GM12873 (cell line): ENCODE measurements around the gene KIFAP3.

Source experiments
- TF ChIP-seq, protein P1 (sequence below): IDR thresholded peaks from 2 replicates; pipeline ENCODE4 v1.5.1; 2012; ENCODE audit warnings: low read depth, mild to moderate bottlenecking, moderate library complexity, low read length, control low read depth; ENCODE audit not compliant: insufficient read depth; ENCODE audit errors: missing control alignments

Gene KIFAP3

GRCh38 chr1:170041423-170042192 lies 32.9 kb downstream of the KIFAP3 start:
- TF ChIP-seq, protein P1, sequence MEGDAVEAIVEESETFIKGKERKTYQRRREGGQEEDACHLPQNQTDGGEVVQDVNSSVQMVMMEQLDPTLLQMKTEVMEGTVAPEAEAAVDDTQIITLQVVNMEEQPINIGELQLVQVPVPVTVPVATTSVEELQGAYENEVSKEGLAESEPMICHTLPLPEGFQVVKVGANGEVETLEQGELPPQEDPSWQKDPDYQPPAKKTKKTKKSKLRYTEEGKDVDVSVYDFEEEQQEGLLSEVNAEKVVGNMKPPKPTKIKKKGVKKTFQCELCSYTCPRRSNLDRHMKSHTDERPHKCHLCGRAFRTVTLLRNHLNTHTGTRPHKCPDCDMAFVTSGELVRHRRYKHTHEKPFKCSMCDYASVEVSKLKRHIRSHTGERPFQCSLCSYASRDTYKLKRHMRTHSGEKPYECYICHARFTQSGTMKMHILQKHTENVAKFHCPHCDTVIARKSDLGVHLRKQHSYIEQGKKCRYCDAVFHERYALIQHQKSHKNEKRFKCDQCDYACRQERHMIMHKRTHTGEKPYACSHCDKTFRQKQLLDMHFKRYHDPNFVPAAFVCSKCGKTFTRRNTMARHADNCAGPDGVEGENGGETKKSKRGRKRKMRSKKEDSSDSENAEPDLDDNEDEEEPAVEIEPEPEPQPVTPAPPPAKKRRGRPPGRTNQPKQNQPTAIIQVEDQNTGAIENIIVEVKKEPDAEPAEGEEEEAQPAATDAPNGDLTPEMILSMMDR, result no peak

GRCh38 chr1:170032531-170033280 lies 41.8 kb downstream of the KIFAP3 start:
- TF ChIP-seq, protein P1, result no peak

GRCh38 chr1:170030212-170030611 lies 44.3 kb downstream of the KIFAP3 start:
- TF ChIP-seq, protein P1, result no peak

GRCh38 chr1:170027760-170028159 lies 46.7 kb downstream of the KIFAP3 start:
- TF ChIP-seq, protein P1, result no peak

GRCh38 chr1:170020859-170021258 lies 53.6 kb downstream of the KIFAP3 start:
- TF ChIP-seq, protein P1, result no peak

GRCh38 chr1:170017478-170017877 lies 57.0 kb downstream of the KIFAP3 start:
- TF ChIP-seq, protein P1, result no peak

DNA sequence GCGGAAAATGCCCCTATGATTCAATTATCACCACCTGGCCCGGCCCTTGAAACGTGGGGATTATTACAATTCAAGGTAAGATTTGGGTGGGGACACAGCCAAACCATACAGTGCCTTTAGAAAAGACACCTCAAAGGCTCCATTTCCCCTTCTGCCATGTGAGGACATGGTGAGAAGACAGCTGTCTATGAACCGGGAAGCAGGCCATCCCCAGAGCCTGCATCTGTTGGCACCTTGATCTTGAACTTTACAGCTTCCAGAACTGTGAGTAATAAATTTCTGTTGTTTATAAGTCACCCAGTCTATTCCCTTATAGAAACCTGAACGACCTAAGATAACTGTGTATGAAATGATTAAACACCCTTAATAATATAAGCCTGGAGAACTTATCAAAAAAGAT lies 61.6 kb downstream of the KIFAP3 start:
- TF ChIP-seq, protein P1, result no peak
